D721Med (cell line): Measurements from ENCODE around the gene AP2B1.
A peak's percentile ranks its signal among the peaks of the same experiment; 100 is the strongest.

Experiments used
- DNase-seq: peaks from one replicate; pipeline ENCODE4 v3.0.0; 2011; ENCODE audit warnings: low spot score; ENCODE audit not compliant: insufficient read length
- FAIRE-seq: peaks from 2 replicates; lab custom pipeline; 2011; peaks lifted over from hg19 to GRCh38; lab: Jason Lieb, UNC
- TF ChIP-seq, protein P1 (sequence below): IDR thresholded peaks from 2 replicates; pipeline ENCODE4 v1.5.1; 2012; ENCODE audit warnings: mild to moderate bottlenecking, control low read depth; ENCODE audit not compliant: insufficient read depth; ENCODE audit errors: missing control alignments

The AP2B1 gene

DNA sequence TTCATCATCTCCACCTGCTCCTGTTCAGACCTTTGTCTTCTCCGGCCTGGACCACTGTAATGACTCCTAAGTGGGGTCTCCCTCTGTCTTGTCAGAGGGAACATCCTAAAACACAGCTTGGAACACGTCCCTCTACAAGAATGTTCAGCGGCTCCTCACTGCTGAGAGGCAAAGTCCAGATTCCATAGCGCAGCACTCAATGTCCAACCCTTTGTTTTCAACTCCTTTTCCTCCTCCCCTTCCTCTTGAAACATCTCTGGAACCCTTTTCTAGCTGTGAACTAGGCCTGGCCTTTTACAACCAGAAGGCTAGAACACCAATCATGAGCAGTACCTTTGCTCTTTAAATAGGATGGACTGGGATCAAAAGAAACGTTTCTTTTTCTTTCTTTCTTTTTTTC, 174.5 kb downstream of the AP2B1 start:
- TF ChIP-seq, protein P1, sequence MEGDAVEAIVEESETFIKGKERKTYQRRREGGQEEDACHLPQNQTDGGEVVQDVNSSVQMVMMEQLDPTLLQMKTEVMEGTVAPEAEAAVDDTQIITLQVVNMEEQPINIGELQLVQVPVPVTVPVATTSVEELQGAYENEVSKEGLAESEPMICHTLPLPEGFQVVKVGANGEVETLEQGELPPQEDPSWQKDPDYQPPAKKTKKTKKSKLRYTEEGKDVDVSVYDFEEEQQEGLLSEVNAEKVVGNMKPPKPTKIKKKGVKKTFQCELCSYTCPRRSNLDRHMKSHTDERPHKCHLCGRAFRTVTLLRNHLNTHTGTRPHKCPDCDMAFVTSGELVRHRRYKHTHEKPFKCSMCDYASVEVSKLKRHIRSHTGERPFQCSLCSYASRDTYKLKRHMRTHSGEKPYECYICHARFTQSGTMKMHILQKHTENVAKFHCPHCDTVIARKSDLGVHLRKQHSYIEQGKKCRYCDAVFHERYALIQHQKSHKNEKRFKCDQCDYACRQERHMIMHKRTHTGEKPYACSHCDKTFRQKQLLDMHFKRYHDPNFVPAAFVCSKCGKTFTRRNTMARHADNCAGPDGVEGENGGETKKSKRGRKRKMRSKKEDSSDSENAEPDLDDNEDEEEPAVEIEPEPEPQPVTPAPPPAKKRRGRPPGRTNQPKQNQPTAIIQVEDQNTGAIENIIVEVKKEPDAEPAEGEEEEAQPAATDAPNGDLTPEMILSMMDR = no peak
- DNase-seq (no peak), FAIRE-seq (no peak)

DNA sequence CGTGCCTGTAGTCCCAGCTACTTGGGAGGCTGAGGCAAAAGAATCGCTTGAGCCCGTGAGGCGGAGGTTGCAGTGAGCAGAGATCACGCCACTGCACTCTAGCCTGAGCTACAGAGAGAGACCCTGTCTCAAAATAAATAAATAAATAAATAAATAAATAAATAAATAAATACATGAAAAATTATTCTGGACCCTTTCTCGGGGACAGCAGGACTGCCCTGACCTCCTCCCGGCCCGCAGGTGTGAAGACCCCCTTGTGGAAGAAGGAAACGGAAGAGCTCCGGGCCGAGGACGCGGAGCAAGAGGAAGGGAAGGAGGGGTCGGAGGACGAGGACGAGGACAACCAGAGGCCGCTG, 176.6 kb downstream of the AP2B1 start:
- TF ChIP-seq, protein P1 = no peak
- DNase-seq = no peak
- no peak for FAIRE-seq

DNA sequence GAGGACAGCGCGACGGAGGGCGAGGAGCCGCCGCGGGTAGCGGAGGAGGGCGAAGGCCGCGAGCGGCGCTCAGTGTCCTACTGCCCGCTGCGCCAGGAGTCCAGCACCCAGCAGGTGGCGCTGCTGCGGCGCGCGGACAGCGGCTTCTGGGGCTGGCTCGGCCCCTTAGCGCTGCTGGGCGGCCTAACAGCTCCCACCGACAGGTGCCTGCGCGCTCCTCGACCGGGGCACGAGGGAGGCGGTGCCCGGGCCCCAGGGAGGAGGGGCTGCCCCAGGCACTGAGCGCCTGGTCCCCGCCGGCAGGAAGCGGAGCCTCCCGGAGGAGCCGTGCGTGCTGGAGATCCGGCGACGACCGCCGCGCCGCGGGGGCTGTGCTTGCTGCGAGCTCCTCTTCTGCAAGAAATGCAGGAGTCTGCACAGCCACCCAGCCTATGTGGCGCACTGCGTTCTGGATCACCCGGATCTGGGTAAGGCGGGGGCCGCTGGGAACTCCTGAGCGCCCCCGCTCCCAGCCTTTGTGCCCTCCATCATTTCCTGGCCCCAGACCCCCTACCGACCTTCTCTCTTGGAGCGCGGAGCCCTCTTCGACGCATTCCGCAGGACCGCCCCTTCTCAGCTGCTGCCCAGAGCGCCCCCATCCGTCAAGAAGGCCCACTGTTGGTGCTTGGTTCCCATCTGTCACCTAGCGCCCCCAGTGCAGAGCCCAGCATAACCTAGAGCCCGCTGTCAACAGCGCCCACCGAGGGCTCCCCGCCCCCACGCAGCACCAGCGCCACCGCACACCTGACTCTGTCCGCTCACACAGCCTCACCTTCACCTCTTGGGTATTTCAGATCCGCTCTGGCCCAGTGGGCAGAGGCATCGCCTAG, 177.2 kb downstream of the AP2B1 start:
- DNase-seq (peak; percentile 92), FAIRE-seq (no peak)
- TF ChIP-seq, protein P1 = peak; percentile 97

DNA sequence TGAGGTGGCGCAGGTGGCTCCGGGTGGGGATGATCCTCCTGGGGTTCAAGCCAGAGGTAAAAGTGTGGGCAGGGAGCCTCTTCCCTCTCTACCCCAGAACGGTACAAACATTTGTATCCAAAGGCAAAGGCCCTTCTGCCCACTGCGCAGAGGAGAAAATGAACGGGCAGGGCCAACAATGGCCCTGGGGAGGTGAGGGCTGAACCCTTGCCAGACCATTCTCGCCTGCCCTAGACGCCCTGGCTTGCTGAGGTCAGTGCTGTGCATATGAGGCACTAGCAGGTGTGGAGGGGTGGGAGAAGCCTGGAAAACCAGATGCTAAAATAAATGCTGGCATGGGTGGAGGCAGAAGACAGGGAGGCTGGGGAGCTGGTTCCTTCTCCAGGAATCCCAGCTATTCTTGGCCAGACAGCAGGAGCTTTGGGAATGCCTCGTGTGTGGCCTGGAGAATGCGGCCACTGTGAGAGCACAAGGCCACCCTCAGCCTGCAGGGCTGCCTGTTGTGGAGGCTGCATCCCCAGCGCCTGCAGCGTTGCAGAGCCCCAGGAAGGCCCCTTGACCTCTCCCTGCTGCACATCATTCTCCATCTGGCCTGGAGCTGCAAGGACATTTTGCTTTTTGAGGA, 178.1 kb downstream of the AP2B1 start:
- no peak for DNase-seq
- FAIRE-seq = no peak
- TF ChIP-seq, protein P1 = no peak

DNA sequence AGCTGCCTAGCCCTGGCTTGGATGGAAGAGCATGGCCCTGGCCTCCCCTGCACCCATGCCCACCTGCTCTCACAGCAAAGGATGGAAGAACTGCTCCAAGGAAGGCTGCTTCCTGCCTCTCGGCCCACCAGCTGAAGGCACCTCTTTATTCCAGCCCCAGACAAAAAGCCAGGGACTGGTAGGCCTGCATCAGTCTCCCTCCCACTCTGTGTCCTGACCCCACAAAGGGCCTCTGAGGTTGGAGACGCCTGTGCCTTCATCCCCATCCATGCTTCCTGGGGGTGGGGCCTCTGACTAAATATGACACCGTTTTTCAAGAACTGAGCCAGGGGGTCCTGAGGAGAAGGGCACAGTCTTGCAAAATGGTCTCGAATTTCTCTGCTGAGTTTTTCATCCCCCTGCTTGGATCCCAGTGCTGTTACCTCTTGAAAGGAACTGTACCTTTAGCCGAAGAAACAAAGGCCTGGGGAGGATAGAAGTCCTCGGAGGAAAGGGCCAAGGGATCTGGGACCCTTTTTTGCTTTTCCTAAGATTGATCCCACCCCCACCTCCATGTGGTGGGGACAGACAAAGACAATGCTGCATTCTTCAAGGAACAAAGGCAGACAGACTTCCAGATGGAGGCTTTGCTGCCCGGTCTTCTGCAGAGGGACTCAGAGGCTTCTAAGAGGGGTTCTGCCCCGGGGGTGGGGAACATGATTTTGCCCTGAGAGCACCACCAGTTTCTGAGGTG, 178.8 kb downstream of the AP2B1 start:
- FAIRE-seq = no peak
- DNase-seq = no peak
- TF ChIP-seq, protein P1 = no peak

DNA sequence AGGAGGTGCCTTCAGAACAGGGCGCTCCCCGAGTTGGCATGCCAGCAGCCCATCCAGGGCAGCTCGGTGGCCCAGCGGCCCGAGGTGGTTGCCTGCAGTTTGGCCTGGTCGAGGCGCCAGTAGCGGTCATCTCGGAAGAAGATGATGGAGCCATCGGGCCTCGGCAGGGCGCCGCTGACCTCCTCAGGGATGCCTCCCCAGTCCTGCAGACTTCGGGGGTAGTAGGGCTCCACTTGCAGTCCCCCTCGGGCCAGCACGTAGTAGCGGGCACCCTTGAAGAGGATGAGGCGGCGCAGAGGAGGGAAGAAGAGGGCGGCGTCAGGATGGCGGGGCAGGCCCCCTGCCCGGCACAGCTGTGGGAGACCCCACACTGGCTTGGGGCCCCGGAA, 179.4 kb downstream of the AP2B1 start:
- FAIRE-seq = no peak
- TF ChIP-seq, protein P1 = no peak

More for the DNA sequence above, 179.4 kb downstream of the AP2B1 start:
- no peak for DNase-seq
